ENCODE measurements around the gene OR1L4. TPM values are rescaled to one million over a fixed set of nuclear protein-coding genes. Genes with fewer than 3 reads are reported as not detected.

Gene OR1L4, protein sequence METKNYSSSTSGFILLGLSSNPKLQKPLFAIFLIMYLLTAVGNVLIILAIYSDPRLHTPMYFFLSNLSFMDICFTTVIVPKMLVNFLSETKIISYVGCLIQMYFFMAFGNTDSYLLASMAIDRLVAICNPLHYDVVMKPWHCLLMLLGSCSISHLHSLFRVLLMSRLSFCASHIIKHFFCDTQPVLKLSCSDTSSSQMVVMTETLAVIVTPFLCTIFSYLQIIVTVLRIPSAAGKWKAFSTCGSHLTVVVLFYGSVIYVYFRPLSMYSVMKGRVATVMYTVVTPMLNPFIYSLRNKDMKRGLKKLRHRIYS
- total RNA-seq (2022; extraction: Qiagen RNA extraction; ENCODE audit: low read depth) = not detected in 5 replicates

DNA sequence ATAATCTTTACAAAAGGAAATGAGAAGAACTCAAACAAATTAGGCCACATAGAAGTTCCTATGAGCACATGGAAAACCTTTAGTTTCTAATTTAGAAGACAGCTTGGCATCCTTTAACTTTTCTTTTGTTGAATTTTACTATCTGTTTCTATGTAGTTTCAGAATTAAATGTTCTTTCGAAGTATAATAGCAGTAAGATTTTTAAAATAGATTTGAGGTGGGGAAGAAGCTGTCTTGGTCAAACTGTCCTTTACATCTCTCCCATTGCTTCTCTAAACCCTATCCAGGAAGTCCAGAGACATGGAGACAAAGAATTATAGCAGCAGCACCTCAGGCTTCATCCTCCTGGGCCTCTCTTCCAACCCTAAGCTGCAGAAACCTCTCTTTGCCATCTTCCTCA lies at the start of gene OR1L4:
Gene OR1L4 (plus strand): TSS at position 301 of the 400 bp plus-strand sequence. CDS start 0 bp downstream, at position 301.

DNA sequence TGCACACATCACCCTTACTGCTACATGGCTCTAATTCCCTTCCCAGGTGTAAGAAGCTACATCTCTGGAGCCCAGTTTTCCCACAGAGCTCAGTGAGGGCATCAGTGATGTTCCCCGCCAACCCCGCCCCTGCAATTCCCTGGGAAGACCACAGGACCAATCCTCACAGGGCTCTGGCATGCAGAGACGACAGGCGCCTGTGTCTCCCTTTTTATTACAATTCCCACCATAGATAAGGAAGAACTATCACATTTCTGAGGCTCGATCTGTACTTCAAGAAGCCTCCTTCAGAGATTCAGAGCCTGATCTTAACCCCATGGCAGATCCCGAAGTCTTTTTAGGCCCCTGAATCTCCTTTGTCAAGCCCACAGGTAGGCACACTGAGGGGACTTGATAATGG lies 18.2 kb downstream of the OR1L4 start, which contains the start of gene OR1L6:
Gene OR1L6 (plus strand): TSS at position 301 of the 400 bp plus-strand sequence. CDS start 7,545 bp downstream, outside the sequence.

Other genes starting within 250 kb of the OR1L4 start
- not detected in 5 replicates for gene OR1J1, start 246.1 kb upstream of the OR1L4 start, total RNA-seq (2022; extraction: Qiagen RNA extraction; ENCODE audit: low read depth)
- 0.06 to 0.15 TPM in 2 of 5 replicates, not detected in the others for gene OR1J2, start 213.2 kb upstream of the OR1L4 start, total RNA-seq (2022; extraction: Qiagen RNA extraction; ENCODE audit: low read depth)
- gene OR1J4, start 204.8 kb upstream of the OR1L4 start, total RNA-seq (2022; extraction: Qiagen RNA extraction; ENCODE audit: low read depth) = 0.13 to 0.24 TPM in 2 of 5 replicates, not detected in the others
- not detected in 5 replicates for gene OR1N1, start 196.7 kb upstream of the OR1L4 start, total RNA-seq (2022; extraction: Qiagen RNA extraction; ENCODE audit: low read depth)
- gene OR1N2, start 170.9 kb upstream of the OR1L4 start, total RNA-seq (2022; extraction: Qiagen RNA extraction; ENCODE audit: low read depth) = not detected in 5 replicates
- not detected in 5 replicates for gene OR1L8, start 140.6 kb upstream of the OR1L4 start, total RNA-seq (2022; extraction: Qiagen RNA extraction; ENCODE audit: low read depth)
- gene OR1Q1, start 109.3 kb upstream of the OR1L4 start, total RNA-seq (2022; extraction: Qiagen RNA extraction; ENCODE audit: low read depth) = 0.06 TPM in 1 of 5 replicates, not detected in the others
- not detected in 5 replicates for gene OR1B1, start 66.4 kb upstream of the OR1L4 start, total RNA-seq (2022; extraction: Qiagen RNA extraction; ENCODE audit: low read depth)
- not detected in 5 replicates for gene OR1L1, start 62.3 kb upstream of the OR1L4 start, total RNA-seq (2022; extraction: Qiagen RNA extraction; ENCODE audit: low read depth)
- not detected in 5 replicates for gene OR1L3, start 48.9 kb upstream of the OR1L4 start, total RNA-seq (2022; extraction: Qiagen RNA extraction; ENCODE audit: low read depth)
- not detected in 5 replicates for gene OR1L6, start 18.3 kb downstream of the OR1L4 start, total RNA-seq (2022; extraction: Qiagen RNA extraction; ENCODE audit: low read depth)
- not detected in 5 replicates for gene OR5C1, start 64.9 kb downstream of the OR1L4 start, total RNA-seq (2022; extraction: Qiagen RNA extraction; ENCODE audit: low read depth)
- not detected in 5 replicates for gene OR1K1, start 76.1 kb downstream of the OR1L4 start, total RNA-seq (2022; extraction: Qiagen RNA extraction; ENCODE audit: low read depth)
- 18.4 to 21.3 TPM (median 18.7 TPM) in 5 replicates for gene PDCL, start 104.6 kb downstream of the OR1L4 start, total RNA-seq (2022; extraction: Qiagen RNA extraction; ENCODE audit: low read depth)
- 13.9 to 23.4 TPM (median 20.3 TPM) in 5 replicates for gene RC3H2, start 181.4 kb downstream of the OR1L4 start, total RNA-seq (2022; extraction: Qiagen RNA extraction; ENCODE audit: low read depth)
- gene ZBTB6, start 189.3 kb downstream of the OR1L4 start, total RNA-seq (2022; extraction: Qiagen RNA extraction; ENCODE audit: low read depth) = 4.7 to 6.1 TPM (median 5.7 TPM) in 5 replicates
- gene ZBTB26, start 207.5 kb downstream of the OR1L4 start, total RNA-seq (2022; extraction: Qiagen RNA extraction; ENCODE audit: low read depth) = 1.5 to 2.6 TPM (median 2.1 TPM) in 5 replicates
- gene RABGAP1, start 217.0 kb downstream of the OR1L4 start, total RNA-seq (2022; extraction: Qiagen RNA extraction; ENCODE audit: low read depth) = 13.4 to 18.1 TPM (median 14.6 TPM) in 5 replicates